Stimulated activated CD8-positive, alpha-beta memory T cell treated with anti-CD3 and anti-CD28 coated beads, Interleukin-12 subunit alpha, Interleukin-12 subunit beta, amount 100 ng/mL, for 24 hours (primary cell): ENCODE measurements around the gene GSN.

Source experiments
- DNase-seq: peaks from one replicate; pipeline ENCODE4 v3.0.0-alpha.2; 2020; ENCODE audit errors: extremely low read depth

GSN gene

GRCh38 chr9:121267689-121268597, at the start of gene GSN:
Gene GSN (plus strand): TSS chr9:121268162. CDS start chr9:121301972, 33,810 bp downstream.
- peak; percentile 21 for DNase-seq

- DNase-seq: no peak
Measured at GRCh38 chr9:121218357-121219027, 49.5 kb upstream of the GSN start.

- DNase-seq: no peak
Measured at GRCh38 chr9:121219530-121219929, 48.4 kb upstream of the GSN start.

- no peak for DNase-seq
Measured at GRCh38 chr9:121220996-121221663, 46.8 kb upstream of the GSN start.

- no peak for DNase-seq
Measured at GRCh38 chr9:121221664-121222055, 46.3 kb upstream of the GSN start.

GRCh38 chr9:121222524-121223171, 45.3 kb upstream of the GSN start:
- no peak for DNase-seq

- DNase-seq: no peak
Measured at GRCh38 chr9:121225240-121225639, 42.7 kb upstream of the GSN start.

- no peak for DNase-seq
Measured at GRCh38 chr9:121226175-121226574, 41.8 kb upstream of the GSN start.

- no peak for DNase-seq
Measured at GRCh38 chr9:121227862-121228261, 40.1 kb upstream of the GSN start.

- no peak for DNase-seq
Measured at GRCh38 chr9:121230256-121230655, 37.7 kb upstream of the GSN start.

- no peak for DNase-seq
Measured at GRCh38 chr9:121232251-121232650, 35.7 kb upstream of the GSN start.

GRCh38 chr9:121233906-121234831, 33.8 kb upstream of the GSN start:
- no peak for DNase-seq

- no peak for DNase-seq
Measured at GRCh38 chr9:121234832-121235161, 33.2 kb upstream of the GSN start.

- DNase-seq: no peak
Measured at GRCh38 chr9:121235512-121235911, 32.5 kb upstream of the GSN start.

- no peak for DNase-seq
Measured at GRCh38 chr9:121237916-121238315, 30.0 kb upstream of the GSN start.

- DNase-seq: no peak
Measured at GRCh38 chr9:121239071-121239470, 28.9 kb upstream of the GSN start.

- DNase-seq: no peak
Measured at GRCh38 chr9:121239851-121240250, 28.1 kb upstream of the GSN start.

GRCh38 chr9:121240472-121241135, 27.4 kb upstream of the GSN start:
- no peak for DNase-seq

GRCh38 chr9:121242219-121242958, 25.6 kb upstream of the GSN start:
- no peak for DNase-seq

GRCh38 chr9:121242959-121243346, 25.0 kb upstream of the GSN start:
- DNase-seq: no peak
